ENCODE results near the gene COL27A1. TPM values are rescaled to one million over a fixed set of nuclear protein-coding genes. Genes with fewer than 3 reads are reported as not detected.

COL27A1 gene
- total RNA-seq, 1 donor from 2014 or later, result 13.7 TPM

DNA sequence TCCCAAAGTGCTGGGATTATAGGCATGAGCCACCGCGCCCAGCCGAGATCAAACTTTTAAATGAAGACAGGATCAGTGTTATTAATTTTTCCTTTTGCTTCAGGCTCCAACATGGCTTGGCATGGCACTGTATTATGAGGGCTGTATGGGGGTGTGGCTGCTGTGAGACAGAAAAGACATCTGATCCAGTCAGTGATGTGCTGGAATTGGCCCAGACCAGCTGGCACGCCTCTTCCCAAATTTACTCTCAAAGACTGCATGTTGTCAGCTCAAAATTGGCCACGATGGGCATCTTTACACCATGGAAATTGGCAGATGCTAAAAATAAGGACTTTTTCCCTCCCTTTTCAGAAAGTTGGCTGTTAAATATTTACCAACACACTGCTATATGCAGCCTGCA is 12.1 kb upstream of the COL27A1 start:
- Histone ChIP-seq H3K27me3 (no peaks in the 10 kb centered on the region), H3K4me3 (no peak overlapping the region), H3K4me1 (peaks cover 18% of the 10 kb centered on the region), H3K36me3 (no peaks in the 10 kb centered on the region), H3K27ac (no peak overlapping the region), H3K9me3 (no peaks in the 10 kb centered on the region)
- DNase-seq (no peak), ATAC-seq (no peak)
- TF ChIP-seq, protein P1, sequence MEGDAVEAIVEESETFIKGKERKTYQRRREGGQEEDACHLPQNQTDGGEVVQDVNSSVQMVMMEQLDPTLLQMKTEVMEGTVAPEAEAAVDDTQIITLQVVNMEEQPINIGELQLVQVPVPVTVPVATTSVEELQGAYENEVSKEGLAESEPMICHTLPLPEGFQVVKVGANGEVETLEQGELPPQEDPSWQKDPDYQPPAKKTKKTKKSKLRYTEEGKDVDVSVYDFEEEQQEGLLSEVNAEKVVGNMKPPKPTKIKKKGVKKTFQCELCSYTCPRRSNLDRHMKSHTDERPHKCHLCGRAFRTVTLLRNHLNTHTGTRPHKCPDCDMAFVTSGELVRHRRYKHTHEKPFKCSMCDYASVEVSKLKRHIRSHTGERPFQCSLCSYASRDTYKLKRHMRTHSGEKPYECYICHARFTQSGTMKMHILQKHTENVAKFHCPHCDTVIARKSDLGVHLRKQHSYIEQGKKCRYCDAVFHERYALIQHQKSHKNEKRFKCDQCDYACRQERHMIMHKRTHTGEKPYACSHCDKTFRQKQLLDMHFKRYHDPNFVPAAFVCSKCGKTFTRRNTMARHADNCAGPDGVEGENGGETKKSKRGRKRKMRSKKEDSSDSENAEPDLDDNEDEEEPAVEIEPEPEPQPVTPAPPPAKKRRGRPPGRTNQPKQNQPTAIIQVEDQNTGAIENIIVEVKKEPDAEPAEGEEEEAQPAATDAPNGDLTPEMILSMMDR (IDR thresholded peaks at IDR 0.05), result no peak
- intact Hi-C loops (cut with DNase I), result no loop called here

DNA sequence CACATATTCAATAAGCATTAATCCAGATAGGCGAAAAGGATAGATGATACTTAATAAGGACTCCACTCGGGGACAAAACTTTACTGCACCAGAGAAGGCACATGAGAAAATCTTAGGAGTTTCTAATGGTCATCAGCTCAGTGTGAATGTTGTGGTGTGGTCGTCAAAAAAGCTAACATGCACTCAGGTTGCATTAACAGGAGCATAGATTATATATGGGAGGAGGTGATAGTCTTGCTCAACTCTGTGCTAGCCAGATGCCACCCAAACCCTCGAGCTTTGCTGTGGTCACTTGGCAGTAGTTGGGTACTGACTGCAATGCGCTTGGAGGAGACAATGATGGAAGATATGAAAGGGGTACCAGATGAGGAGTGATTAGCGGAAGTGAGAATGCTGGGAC is 8.6 kb upstream of the COL27A1 start:
- intact Hi-C loops (cut with DNase I), result no loop called here
- no peak for ATAC-seq
- TF ChIP-seq, protein P1 (IDR thresholded peaks at IDR 0.05), result no peak
- Histone ChIP-seq H3K36me3 (no peaks in the 10 kb centered on the region), H3K9me3 (no peaks in the 10 kb centered on the region), H3K27ac (no peak overlapping the region), H3K4me1 (peaks cover 5% of the 10 kb centered on the region), H3K4me3 (no peak overlapping the region), H3K27me3 (no peaks in the 10 kb centered on the region)
- DNase-seq, result no peak

GRCh38 chr9:114149181-114149580 is 6.2 kb upstream of the COL27A1 start:
- Histone ChIP-seq H3K9me3 (no peaks in the 10 kb centered on the region), H3K36me3 (no peaks in the 10 kb centered on the region), H3K4me1 (peaks cover 4% of the 10 kb centered on the region), H3K4me3 (no peak overlapping the region), H3K27ac (no peak overlapping the region), H3K27me3 (peaks cover 19% of the 10 kb centered on the region)
- intact Hi-C loops (cut with DNase I), result no loop called here
- ATAC-seq (no peak), DNase-seq (no peak)
- TF ChIP-seq, protein P1 (IDR thresholded peaks at IDR 0.05), result no peak

GRCh38 chr9:114149765-114150340 is 5.5 kb upstream of the COL27A1 start:
- TF ChIP-seq, protein P1 (IDR thresholded peaks at IDR 0.05), result no peak
- peaks cover 10% of the 10 kb centered on the region for H3K4me1 ChIP-seq
- H3K27ac ChIP-seq, result no peak overlapping the region
- ATAC-seq (no peak), DNase-seq (no peak)
- H3K9me3 ChIP-seq, result no peaks in the 10 kb centered on the region
- no peak overlapping the region for H3K4me3 ChIP-seq
- no peaks in the 10 kb centered on the region for H3K36me3 ChIP-seq
- intact Hi-C loops (cut with DNase I), result loop anchor here (10.0 kb wide), 1 partner anchor 135 kb away; no protein-coding TSS in a partner anchor
- peaks cover 20% of the 10 kb centered on the region for H3K27me3 ChIP-seq

DNA sequence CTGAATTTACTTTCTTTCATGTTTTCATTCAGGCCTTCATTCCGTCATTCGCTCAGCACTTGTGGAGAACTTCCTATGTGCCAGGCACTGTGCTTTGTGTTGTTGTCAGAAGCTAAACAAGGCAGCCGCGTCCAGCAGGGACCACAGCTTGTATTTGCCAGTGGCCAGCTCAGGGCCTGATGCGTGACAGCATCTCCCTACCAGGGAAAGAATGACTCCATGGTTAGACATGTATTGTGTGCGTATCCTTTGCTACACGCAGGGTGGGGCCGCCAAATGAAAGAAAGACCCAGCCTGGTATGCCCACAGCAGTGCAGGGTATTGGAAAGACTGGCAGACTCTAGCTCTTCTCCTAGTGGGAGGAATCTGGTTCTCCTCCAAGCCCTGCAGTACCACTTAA is 4.7 kb upstream of the COL27A1 start:
- TF ChIP-seq, protein P1 (IDR thresholded peaks at IDR 0.05), result no peak
- Histone ChIP-seq H3K4me3 (no peak overlapping the region), H3K27ac (no peak overlapping the region), H3K36me3 (no peaks in the 10 kb centered on the region), H3K9me3 (no peaks in the 10 kb centered on the region), H3K4me1 (peaks cover 13% of the 10 kb centered on the region), H3K27me3 (peaks cover 20% of the 10 kb centered on the region)
- ATAC-seq (no peak), DNase-seq (no peak)
- intact Hi-C loops (cut with DNase I), result loop anchor here (10.0 kb wide), 1 partner anchor 134 kb away; no protein-coding TSS in a partner anchor

All from upper lobe of right lung (tissue), 1 donor.